GM20431 (cell line): ENCODE results near the gene SERGEF.

Experiments
- in situ Hi-C: fragments of 300-500 bp; cut with MseI, MboI; formaldehyde crosslinking; loops from one replicate; pipeline ENCODE4 v1.15.0; 2020; ENCODE audit warnings: low sequenced_read_pairs; ENCODE audit not compliant: unreplicated experiment

The SERGEF gene

DNA sequence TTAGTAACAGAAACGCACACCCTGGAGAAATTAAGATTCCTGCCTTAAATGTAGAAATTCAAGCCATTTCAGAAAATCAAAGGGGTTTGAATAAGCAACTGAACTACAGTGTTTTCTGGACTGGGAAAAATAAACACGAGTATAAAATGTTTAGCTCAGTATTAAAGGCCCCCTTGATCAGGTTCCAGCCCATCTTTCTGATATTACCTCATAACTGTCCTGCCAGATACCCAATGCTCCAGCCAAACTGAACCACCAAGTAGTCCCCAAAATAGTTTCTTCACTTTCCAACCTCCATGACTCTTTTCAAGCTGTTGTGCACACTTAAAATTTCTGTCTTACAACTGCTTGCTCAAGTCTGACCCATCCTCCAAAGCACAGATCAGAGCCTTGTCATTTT, 54.4 kb downstream of the SERGEF start:
- in situ Hi-C loops = no loop called here

DNA sequence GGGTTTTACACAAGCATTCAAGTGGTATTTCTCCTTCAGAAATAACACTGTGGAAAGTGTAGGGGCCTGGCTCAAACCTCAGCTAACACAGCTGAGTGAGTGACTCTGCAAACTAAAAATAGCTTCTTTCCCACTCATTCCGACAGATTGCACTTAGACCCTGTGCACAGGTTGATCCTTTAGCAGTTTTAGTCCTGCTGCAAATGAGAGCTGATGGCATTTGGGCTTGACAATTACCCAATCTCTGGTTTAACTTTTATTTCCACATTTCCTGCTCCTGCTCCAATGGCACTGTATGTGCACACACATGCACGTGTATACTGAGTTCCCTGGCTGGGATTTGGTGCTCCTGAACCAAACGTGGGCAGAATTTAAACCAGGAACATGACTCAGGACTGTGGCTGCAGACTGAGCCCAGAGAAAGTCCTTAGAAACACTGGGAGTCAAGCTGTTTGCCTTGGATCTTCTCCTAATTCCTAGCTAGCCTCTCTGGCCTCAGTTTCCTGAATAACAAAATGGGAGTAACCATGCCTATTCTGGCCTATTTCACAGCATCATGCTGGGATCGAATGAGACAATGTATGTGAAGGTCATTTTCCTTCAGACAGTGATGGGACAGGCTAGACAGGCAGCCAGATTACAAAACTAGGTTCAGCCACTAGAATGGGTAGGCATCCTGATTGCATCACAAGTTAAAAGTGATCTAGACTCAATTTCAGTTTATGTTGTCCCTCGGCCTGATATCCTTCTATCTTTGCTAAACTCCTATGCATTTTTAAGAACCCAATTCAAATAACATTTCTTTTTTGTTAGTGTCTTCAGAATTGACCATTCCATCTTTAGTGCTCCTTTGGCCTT, 58.2 kb downstream of the SERGEF start:
- in situ Hi-C loops = no loop called here

DNA sequence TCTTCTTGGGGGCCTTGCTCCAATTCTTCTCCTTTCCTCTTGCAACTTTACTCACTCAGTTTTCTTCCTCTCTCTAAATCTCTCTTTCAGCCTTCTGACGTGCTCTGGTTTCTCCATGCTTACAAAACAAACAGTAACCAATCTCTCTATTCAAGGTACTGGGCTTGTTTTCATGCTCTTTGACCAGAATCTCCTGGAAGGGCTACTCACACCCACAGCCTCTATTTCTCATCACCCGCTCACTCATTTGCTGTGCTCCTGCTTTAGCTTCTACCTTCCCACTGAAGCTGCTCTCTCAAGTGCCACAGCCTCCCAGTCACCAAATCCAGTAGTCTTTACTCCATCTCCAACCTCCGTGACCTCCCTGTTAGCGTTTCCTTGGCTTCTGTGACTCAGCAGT, 60.4 kb downstream of the SERGEF start:
- in situ Hi-C loops = no loop called here

DNA sequence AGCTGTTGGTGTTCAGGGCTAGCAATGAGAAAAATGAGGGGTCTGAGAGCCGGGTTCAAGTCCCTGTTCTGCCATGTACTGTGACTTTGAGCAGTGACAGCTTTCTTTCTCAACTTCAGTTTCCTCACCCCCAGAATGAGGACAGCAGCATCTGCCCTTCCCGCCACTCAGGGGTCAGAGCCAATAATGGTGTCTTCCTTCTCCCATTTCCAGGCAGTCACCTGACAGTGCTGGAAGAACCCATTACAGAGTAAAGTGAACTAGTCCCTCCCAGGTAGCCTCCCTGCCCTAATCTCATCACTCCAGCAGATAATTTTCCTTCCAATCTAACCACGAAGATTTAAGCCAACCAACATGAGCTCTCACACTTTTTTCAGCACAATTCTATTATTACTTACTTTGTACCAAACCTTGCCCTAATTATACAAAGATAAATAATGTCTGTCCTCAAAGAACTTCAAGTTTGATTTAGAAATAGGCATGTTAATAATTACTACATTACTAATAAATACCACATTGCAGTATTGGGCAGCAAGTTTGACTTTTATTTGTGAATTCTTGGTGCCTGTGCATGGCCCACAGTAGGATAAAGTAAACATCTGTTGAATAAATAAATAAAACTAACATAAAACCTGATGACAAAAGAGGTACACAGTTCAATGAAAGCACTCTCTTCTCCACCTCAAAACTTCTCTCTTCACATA, 61.0 kb downstream of the SERGEF start:
- in situ Hi-C loops = no loop called here

DNA sequence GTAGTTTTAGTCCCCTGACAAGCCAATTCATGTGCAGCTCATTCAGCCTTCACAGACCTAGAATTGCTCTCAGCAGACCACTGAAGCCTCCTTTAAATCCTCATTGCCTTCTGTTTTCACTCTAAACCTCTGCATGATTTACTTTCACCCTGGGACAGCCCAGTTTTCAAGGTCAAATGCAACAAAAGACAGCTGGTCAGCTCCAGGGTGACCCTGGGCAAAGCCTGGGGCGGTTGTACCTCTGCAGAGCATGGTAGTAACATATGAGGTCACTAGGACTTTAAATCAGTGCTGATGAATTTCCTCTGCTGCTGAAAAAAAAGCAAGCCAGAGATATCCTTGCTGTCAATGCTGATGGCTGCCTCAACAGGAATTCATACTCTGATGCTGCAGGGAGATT, 62.2 kb downstream of the SERGEF start:
- in situ Hi-C loops = no loop called here

DNA sequence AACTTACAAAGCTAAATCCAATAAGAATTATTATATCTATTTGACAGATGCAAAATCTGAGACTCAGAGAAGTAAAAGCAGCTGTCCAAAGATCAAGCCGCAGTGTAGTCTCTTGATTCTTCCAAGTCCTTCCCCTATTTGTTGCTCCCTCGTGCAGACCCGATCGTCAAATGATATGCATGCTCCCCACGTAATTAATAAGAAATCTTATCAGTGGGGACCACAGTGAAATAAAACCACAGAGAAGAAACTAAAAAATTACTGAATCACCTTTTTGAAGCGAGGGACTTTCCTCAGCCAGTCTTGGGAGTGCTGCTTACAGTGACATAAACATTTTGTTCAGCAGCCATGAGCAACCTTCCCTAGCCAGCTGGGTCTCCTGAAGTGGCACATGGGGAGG, 64.6 kb downstream of the SERGEF start:
- in situ Hi-C loops = no loop called here

DNA sequence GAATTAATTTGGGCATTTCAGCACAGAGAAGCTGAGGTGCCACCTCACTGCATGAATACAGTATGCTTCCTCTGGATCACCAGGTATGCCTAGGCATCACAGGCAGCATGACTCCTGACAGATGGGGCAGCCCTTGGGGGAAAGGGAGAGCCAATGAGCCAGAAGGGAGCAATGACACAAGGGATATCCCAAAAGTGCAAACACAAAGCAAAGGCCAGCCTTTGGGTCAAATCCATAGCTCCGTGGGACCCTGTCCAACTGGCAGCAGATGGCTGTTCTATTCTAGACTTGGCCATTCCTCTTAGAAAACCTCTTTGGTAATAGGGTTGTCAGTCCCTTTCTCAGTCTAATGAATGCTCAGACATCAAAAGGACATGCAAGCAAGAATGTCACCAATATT, 73.3 kb downstream of the SERGEF start:
- in situ Hi-C loops = no loop called here

DNA sequence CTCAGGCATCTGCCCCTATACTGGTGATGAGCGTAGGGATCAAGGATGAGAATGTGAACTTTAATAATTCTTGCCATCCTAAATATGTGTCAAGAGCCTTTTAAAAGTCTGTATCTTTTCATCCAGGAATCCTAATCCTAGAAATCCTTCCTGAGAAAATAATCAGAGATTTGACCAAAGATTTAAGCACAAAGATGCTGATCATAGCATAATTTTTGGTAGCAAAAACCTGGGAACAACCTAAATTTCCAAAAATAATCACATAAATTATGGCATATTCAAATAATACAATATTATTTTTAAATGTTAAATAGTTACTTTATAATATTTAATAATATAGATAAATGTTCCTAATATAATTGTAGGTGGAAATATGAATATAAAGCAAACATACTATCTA, 76.1 kb downstream of the SERGEF start:
- in situ Hi-C loops = no loop called here

DNA sequence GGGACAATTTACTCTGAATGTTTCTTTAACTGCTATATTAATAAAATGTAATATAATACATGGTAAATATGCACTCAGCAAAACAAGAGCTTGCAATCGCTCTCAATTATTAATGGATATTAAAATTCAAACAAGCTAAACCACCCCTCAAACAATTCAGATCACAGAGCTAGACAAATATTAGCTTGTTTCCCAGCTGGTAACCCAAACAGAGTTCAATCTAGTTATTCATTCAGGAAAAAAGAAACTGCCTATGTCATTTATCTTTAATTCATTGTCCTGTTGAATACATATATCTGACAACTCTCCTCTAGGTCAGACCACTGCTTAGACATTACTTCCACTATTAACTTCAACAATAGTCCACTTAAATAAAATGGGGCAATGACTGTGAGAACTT, 78.7 kb downstream of the SERGEF start:
- in situ Hi-C loops = no loop called here

DNA sequence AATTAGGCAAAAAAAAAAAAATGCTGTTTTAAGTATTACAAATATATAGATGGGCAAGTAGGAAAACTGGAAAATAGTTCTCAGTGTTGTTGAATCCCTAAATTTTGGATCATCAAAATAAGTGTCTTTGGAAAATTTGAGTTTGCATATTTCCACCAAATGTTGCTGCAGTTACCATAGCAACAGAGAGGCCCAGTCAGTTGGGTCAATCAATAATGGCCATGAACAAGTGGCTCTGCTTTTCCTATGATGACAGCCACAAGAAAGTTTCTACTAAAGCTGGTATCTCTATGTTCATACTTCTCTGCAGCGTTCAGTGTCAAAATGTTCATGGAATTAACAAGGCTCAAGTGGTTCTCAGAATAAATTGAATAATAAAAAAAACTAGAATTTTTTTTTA, 79.1 kb downstream of the SERGEF start:
- in situ Hi-C loops = no loop called here

DNA sequence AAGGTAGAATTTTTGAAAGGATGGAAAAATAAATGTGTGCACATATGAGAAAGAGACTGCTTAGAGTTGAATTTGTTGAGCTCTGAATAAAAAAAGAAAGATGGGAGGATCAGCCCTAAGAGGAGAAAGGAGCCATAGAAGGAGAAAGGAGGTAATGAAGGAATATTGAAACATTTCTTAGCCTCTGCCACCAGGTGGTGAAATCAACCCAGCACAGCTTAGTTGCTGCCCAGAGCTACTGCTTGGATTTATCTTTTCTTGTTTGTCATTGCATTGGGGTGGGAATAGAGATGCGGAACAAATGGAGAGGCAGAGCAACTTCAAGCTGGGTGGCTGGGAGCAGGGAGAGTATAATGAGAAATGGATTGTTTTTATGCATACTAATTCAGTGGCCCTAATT, 80.4 kb downstream of the SERGEF start:
- in situ Hi-C loops = no loop called here

DNA sequence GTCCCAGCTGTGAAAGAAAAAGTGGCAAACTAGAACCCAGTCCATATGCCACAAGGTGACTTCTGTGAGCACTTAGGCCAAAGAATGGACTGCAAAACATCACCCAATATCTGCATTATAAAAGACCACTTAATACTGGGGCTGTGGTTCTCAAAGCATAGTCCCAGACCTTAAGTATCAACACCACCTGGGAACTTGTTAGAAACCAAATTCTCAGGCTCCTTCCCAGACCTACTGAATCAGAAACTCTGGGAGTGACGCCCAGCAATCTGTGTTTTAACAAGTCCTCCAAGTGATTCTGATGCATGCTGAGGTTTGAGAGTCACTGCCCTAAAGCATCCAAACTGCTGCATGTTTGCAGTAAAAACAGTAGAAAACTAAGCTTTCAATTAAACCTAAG, 81.3 kb downstream of the SERGEF start:
- in situ Hi-C loops = no loop called here

DNA sequence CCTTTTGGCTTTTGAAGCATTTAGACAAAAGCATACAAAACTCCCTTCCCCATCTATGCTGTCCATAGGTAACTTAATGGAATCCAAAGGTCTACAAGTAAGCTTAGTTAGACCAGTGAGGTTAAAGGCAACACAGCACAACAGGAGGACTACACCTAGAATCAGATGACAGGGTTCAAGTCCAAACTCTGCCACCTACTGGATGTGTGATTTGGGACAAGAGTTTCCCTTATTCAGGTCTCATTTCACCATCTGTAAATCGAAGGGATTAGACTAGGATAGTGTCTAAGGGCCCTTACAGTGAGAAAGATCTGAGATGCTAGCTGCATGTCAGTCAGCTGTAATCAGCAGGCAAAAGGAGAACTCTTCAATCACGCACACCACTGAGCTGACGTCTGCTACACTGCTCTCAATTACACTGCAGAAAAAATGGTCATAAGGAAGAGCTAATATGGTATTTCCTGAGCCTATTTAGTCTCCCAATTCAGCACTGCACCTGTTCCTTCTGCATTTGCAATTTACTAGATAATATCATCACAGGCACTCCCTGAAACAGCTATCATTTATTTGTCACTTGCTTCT, 82.2 kb downstream of the SERGEF start:
- in situ Hi-C loops = no loop called here

DNA sequence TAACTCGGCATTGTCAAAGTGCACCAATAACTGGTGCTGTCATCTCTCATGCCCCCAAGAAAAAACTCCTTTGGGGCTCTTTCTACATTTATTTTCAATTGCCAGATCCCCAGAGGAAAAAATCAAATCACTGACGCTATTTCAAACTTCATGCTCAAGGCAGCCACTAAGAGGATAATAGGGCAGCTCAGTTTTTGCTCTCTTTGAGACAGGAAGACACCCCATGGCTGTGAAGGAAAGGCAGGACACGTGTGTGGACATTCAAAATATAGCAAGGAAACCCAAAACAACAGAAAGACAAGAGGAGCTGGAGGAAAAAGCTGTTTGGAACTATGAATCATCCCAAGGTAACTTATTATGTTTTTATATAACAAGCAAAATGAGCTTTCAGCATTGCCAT, 83.7 kb downstream of the SERGEF start:
- in situ Hi-C loops = no loop called here

DNA sequence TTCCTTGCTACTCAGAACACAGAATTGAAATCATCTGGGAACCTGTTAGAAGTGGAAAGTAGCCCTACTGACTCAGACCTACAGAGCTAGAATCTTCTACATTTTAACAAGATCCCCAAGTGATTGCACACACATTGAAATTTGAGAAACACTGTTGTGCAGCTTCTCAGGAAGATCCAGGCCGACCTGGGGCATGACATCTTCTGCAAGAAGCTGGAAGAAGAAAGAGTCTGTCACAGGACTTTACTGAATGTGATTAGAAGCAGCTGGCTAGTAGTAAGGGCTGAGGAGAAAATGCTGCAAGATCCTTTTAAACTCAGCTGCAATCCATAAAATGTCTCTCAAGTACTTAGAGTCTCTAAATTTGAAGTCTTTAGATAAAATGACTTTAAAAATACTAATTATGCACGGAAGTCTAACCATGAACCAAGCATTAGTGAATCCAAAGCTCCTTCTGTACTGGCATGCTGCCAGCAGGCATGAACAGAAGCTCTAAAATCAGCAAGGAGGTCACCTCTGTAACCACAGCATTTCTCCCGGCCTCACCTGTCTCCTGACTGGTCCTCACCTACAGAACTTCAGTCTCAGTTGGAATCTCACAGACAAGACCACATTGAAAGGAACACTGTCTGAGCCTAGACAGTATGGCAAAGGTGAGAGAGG, 85.0 kb downstream of the SERGEF start:
- in situ Hi-C loops = no loop called here

DNA sequence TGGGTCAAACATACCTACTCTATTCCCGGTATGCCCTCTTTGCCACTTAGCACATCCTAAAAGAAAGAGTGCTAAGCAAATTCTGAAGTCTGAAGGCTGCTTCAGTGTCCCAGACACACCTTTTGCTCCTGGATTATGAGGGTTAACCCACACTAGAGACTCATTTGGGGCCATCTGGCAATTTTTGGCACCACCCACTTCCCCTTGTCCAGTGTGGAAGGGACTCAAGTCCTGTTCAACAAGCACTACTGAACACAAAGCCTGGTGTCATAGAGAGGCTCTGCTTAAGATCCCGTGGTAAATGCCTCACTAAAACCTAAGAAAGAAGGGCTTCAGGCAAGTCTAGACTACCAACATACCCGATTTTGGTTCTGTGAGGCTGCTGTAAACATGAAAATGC, 85.8 kb downstream of the SERGEF start:
- in situ Hi-C loops = no loop called here

DNA sequence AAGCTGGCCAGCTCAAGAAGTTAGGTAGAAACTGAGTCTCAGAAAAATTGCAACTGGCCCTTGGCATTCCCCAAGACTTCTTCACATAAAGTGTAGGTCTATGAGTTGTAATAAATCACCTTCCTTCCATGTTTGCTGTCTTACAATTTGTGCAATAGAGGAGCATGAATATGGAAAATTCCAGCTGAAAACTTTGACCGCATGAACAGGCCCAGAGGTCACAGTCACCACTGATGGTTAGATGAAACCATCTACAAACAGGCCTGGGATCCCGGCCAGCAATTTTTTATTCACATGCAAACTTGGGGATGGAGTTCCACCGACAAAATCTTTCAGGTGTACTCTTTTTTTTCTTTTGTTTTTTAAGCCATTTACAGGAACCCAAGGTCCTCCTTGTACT, 88.1 kb downstream of the SERGEF start:
- in situ Hi-C loops = no loop called here

DNA sequence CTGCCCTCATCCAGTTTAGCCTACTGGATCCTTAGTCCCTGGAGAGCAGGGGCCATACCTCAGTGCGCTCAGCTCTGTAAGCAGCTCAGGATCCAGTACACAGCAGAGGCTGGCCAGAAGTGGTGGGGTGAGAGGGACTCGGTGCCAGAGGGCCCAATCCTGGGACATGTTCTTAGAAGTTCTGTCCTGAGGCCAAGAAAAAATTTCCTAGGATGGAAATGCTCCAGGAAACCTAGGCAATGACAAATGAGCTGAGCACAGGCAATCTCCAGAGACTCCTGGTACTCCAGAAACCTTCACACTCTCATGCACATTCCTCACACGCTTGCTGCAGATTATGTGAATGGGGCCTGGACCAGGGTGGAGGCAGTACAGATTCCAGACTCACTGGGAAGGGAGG, 89.6 kb downstream of the SERGEF start:
- in situ Hi-C loops = no loop called here

DNA sequence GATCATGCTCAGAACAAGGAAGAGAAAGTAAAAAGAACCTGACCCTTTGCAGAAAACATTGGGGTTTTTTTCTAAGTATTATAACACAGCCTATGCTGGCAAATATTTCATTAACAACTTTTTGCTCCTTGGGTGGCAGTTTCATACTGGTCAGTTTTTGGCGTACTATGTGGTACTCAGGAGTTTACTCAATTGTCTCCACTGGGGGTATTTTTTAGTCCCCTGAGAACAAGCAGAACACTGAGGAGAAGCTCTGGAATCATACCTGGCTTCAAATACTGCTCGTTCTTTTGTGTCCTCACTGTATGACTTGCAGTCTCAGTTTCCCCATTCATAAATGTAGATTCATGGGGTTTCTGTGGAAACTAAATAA, 90.4 kb downstream of the SERGEF start:
- in situ Hi-C loops = no loop called here

DNA sequence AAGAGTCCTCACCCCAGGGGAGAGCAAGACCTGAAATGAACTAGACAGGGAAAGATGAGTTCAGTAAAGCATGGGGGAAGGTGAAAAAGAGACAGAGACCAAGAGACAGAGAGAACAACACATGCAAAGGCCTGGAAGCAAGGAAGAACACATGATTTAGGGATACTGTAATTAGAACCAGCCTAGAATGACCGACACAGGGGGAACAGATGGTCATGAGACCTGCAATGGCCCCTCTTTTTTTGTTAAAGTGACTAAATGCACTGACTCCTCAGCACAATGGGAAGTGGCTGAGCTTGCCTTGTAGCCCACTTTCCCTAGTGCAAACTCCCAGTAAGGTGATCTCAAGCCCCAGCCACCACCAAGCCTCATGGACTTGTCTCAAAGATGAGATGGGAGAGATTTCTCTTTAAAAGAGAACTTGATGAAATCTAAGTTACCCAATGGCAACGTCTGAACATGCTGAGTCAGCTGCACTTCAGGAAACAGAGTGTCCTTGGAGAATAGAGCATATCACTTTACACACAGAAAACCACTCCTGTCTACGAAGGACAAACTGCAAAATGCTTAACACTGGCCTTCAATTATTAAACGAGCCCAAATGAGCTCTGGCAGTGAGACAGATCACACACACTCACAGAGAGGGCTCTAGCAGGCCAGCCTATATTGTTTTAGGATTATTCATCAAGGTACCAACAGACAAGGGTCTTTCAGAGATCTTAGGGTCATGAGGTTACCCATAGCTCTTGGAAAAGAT, 91.0 kb downstream of the SERGEF start:
- in situ Hi-C loops = no loop called here
